ENCODE results near the gene COG6. TPM values are rescaled to one million over a fixed set of nuclear protein-coding genes. Genes with fewer than 3 reads are reported as not detected.
A peak's percentile ranks its signal among the peaks of the same experiment; 100 is the strongest.

Gene COG6
- polyA plus RNA-seq, 3 donors from 2014 or later, result 13.2 to 15.4 (median 15.1) TPM

DNA sequence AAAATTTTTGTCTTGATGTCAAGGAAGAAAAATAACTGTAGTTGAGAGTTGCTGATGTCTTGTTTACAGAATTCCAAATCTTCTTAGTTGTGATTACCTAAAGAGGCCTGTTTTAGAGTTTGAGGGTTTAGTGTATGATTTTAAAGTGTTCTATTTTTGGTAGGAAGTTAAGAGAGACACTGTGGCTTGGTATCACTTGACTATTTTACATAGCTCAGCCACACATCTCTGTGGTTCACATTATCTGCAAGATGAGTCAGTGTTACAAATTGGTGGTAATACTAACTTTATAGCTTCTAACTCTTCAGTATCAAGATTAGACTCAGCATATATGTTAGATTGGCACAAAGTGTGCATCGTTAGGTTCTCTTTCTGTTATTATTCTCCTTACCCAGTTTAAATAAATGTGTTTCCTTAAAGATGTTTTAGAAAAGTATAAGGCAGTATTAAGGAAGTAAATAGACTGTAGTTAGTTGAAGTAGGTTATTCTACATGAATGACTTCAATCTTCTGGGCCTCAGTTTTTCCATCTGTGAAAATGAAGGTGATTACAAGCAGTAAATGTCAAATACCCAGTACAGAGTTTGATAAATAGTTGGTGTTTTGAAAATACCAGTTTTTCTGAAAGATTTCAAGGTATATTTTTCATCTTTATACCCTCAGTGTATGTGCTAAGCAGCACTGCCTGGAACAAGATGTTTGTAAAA lies 33.4 kb downstream of the COG6 start:
- peak overlapping the region; percentile 71 to 91 (median 85) for H3K27ac Mint-ChIP-seq
- DNase-seq, result peak in 1 of 3 donors; percentile 5
- peak overlapping the region in 2 of 5 donors; percentile 41 to 47 for H3K4me3 Mint-ChIP-seq
- no peaks in the 10 kb centered on the region for H3K27me3 Mint-ChIP-seq (ENCODE audit: low read depth in 3 of 3)
- H3K36me3 Mint-ChIP-seq, result peaks cover 7 to 14% (median 10%) of the 10 kb centered on the region in 3 donors
- H3K9me3 Mint-ChIP-seq, result no peaks in the 10 kb centered on the region
- H3K4me1 Mint-ChIP-seq, result peaks cover 12 to 15% of the 10 kb centered on the region in 2 donors

DNA sequence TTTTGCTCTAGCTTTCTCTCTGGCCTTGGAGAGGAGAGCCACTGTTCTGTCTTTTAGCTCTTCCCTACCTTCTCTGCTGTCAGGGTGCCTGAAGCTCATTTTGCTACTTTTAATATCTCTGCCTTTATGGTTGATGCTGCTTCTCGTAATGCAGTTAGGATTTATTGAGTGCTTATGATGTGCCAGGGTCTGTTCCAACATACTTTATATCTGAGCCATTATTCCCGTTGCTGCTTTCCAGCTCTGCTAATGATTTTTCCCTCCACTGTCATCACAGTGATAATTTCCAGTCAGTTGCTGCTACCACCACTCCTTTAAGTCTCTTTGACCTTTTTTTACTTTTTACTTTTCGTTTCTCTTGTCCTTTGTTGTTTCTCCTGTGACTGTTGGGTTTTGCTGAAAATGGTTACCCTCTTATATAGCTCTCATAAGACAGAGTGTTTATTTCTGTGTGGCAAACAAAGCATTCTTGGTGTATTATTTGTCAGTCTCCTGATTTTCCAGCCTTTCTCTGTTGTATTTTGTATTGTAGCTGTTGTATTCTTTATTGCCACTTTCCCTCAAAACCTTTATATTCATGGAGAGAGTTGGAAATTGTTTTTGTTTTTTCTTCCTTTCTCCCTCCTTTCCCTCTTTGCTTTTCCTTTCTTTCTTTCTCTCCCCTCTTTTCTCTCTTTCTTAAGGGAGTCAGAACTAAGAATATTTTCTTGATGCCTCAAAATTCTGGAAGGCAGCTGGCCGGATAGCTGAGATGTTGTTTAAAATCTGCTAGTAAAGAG lies 37.4 kb downstream of the COG6 start:
- H3K27ac Mint-ChIP-seq, result no peak overlapping the region
- DNase-seq, result no peak
- H3K4me1 Mint-ChIP-seq, result peaks cover 12 to 15% of the 10 kb centered on the region in 2 donors
- H3K27me3 Mint-ChIP-seq (ENCODE audit: low read depth in 3 of 3), result no peaks in the 10 kb centered on the region
- no peak overlapping the region for H3K4me3 Mint-ChIP-seq
- no peaks in the 10 kb centered on the region for H3K9me3 Mint-ChIP-seq
- H3K36me3 Mint-ChIP-seq, result peaks cover 9 to 14% (median 10%) of the 10 kb centered on the region in 3 donors

DNA sequence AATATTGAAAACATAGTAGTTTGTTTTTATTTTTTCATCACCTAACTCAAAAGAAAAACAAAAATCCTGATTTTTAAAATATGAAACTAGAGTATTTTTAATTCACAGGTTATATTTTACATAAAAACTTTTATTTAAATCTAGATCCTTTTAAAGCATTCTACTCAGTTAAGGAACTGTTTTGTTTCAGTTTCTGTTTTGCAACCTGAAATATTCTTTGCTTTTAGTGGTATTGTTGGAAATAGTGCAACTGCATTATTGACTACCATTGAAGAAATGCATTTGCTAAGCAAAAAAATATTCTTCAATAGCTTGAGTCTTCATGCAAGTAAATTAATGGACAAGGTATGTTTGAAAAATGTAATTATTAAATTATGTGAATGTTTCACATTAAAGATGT lies 43.8 kb downstream of the COG6 start:
- H3K4me3 Mint-ChIP-seq, result peak overlapping the region in 2 of 5 donors; percentile 14 to 40
- DNase-seq, result peak in 1 of 3 donors; percentile 2
- peak overlapping the region in 1 of 6 donors; percentile 17 for H3K27ac Mint-ChIP-seq
- no peaks in the 10 kb centered on the region for H3K9me3 Mint-ChIP-seq
- no peaks in the 10 kb centered on the region for H3K27me3 Mint-ChIP-seq (ENCODE audit: low read depth in 3 of 3)
- H3K4me1 Mint-ChIP-seq, result peaks cover 0 to 2% of the 10 kb centered on the region in 2 donors
- H3K36me3 Mint-ChIP-seq, result peaks cover 3 to 20% (median 15%) of the 10 kb centered on the region in 3 donors

DNA sequence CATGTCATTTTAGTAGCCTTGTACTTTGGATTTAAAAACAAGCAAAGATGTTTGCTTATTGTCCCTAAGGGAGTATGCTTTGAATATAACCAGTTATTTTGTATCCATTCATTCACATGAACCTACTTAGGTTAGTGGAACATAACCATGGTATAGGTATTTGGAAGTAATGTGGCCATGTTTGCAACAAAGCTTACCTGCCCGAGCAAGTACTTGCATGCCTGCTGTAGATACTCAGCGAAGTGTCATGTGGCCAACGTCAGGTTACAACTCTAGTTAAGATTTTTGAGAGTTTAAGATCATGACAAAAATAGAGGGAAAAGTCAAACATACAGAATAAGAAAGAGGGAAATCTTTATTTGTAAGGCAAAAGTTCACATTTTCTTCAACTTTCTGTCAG lies 57.2 kb downstream of the COG6 start:
- no peak for DNase-seq
- Mint-ChIP-seq H3K9me3 (peaks cover 0 to 16% (median 5%) of the 10 kb centered on the region in 6 donors), H3K36me3 (peaks cover 22 to 63% (median 54%) of the 10 kb centered on the region in 3 donors), H3K27ac (peak overlapping the region in 1 of 6 donors; percentile 17), H3K4me3 (no peak overlapping the region), H3K27me3 (ENCODE audit: low read depth in 3 of 3) (no peaks in the 10 kb centered on the region), H3K4me1 (no peaks in the 10 kb centered on the region)

DNA sequence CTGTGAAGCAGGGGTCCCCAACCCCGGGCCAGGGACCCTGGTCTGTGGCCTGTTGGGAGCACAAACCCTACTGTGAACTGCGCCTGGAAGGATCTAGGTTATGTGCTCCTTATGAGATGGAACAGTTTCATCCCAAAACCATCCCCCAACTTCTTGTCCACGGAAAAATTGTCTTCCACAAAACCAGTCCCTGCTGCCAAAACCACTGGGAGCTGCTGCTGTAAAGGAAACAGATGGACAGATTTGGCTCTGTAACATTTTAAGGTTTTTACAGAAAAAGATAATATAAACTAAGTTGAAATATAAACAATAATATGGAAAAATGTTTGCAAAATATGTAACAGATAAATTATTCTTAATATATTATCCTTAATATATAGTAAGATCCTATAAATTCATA lies 73.7 kb downstream of the COG6 start:
- no peak for DNase-seq
- Mint-ChIP-seq H3K4me1 (no peaks in the 10 kb centered on the region), H3K9me3 (no peaks in the 10 kb centered on the region), H3K36me3 (peaks cover 41 to 70% (median 45%) of the 10 kb centered on the region in 3 donors), H3K27ac (no peak overlapping the region), H3K4me3 (no peak overlapping the region), H3K27me3 (ENCODE audit: low read depth in 3 of 3) (no peaks in the 10 kb centered on the region)

DNA sequence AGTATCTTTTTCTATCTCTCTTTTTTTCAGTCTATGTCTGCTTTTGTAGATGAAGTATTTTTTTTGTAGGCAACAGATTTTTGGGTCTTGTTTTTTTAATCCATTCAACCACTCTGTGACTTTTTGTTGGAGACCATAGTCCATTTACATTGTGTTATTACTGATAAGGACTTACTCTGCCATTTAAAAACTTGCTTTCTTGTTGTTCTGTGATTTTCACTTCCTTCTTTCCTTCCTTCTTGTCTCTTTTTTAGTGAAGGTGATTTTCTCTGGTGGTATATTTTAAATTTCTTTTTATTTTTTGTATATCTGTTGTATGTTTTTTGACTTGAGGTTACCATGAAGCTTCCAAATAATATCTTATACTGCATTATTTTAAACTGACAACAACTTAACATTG lies 79.5 kb downstream of the COG6 start:
- Mint-ChIP-seq H3K27me3 (ENCODE audit: low read depth in 3 of 3) (peaks cover 0 to 1% (median 0%) of the 10 kb centered on the region in 3 donors), H3K4me1 (no peaks in the 10 kb centered on the region), H3K36me3 (peaks cover 58 to 73% (median 70%) of the 10 kb centered on the region in 3 donors), H3K4me3 (no peak overlapping the region), H3K27ac (no peak overlapping the region), H3K9me3 (no peaks in the 10 kb centered on the region)
- no peak for DNase-seq

DNA sequence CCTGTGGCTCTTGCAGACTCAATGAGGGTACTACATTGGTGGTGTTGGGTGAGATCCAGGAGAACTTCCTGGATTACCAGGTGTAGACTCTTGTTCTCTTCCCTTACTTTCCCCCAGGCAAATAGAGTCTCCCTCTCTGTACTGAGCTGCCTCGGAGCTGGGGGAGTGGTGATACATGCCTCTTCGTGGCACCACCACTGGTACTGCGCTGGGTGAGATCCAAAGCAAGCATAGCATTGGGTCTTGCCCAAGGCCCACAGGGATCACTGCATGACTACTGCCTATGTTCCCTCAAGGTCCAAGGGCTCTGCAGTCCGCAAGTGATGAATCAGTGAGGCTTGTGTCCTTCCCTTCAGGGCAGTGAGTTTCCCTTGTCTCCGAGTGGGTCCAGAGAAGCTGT lies 81.6 kb downstream of the COG6 start:
- Mint-ChIP-seq H3K4me3 (no peak overlapping the region), H3K4me1 (no peaks in the 10 kb centered on the region), H3K27ac (no peak overlapping the region), H3K36me3 (peaks cover 69 to 81% (median 79%) of the 10 kb centered on the region in 3 donors), H3K27me3 (ENCODE audit: low read depth in 3 of 3) (peaks cover 0 to 1% (median 0%) of the 10 kb centered on the region in 3 donors), H3K9me3 (peaks cover 0 to 11% (median 7%) of the 10 kb centered on the region in 6 donors)
- DNase-seq, result no peak

DNA sequence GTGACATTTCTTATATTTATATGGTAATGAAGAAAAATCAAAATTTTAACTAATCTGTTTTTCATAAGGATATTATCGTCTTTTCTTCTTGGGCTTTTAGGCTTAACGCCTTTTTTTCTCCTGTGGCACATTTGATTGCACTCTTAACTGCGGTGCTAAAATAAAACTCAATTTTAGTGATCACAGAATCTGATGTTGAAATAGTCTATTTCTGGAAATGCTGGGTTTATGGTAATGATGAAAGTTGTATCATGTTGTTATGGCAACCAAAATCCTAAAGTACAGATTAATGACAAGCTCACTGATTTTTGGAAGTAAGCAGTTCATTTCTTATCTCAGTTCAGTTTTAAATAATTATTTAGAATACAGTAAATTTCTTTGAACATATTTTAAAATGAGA lies 85.3 kb downstream of the COG6 start:
- Mint-ChIP-seq H3K4me3 (no peak overlapping the region), H3K27me3 (ENCODE audit: low read depth in 3 of 3) (peaks cover 0 to 1% (median 0%) of the 10 kb centered on the region in 3 donors), H3K4me1 (no peaks in the 10 kb centered on the region), H3K27ac (no peak overlapping the region), H3K36me3 (peaks cover 36 to 55% (median 50%) of the 10 kb centered on the region in 3 donors), H3K9me3 (peaks cover 5 to 21% (median 14%) of the 10 kb centered on the region in 6 donors)
- no peak for DNase-seq

DNA sequence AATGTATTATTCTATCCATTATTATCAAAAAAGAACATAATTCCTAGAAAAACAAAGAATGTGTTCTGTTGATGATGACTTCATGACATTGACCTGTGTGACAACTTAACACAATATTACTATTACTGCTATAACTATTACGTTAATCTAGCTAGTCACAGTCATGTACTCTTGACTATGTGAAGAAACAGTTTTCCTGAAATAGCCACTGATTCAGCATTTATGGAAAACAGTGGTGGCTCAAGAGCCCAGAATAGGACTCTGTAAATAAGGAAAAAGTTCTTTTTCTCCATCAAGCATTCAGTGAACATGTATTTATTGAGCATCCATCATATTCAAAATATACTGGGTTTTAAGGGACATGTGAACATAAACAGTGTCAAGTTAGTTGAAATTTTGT lies 93.5 kb downstream of the COG6 start:
- no peak overlapping the region for H3K27ac Mint-ChIP-seq

DNA sequence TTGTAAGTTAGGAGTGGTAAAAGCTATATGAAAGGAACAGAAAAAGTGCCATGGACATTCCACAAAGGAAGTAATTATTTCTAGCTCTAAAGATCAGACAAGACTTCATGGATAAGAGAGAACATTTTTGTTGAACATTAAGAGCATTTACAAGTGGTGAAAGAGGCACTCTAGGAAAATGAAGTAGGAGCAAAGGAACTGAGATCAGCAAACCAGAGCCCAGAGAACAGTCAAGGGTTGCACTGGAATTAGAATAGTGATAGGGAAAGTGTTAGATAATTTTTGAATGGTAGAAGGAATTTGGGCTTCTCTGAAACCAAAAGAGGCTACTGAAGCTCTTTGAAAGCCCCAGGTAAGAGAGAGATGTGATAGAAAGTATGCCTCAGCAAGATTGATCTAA lies 94.1 kb downstream of the COG6 start:
- Mint-ChIP-seq H3K9me3 (peaks cover 0 to 4% (median 0%) of the 10 kb centered on the region in 6 donors), H3K36me3 (peaks cover 17 to 31% (median 26%) of the 10 kb centered on the region in 3 donors), H3K27ac (no peak overlapping the region), H3K27me3 (ENCODE audit: low read depth in 3 of 3) (peaks cover 0 to 1% (median 0%) of the 10 kb centered on the region in 3 donors), H3K4me1 (no peaks in the 10 kb centered on the region), H3K4me3 (no peak overlapping the region)
- no peak for DNase-seq

More for the DNA sequence above, 93.5 kb downstream of the COG6 start:
- Mint-ChIP-seq H3K4me3 (no peak overlapping the region), H3K36me3 (peaks cover 15 to 29% (median 27%) of the 10 kb centered on the region in 3 donors), H3K9me3 (peaks cover 0 to 4% (median under 1%) of the 10 kb centered on the region in 6 donors), H3K27me3 (ENCODE audit: low read depth in 3 of 3) (peaks cover 0 to 1% (median 0%) of the 10 kb centered on the region in 3 donors), H3K4me1 (no peaks in the 10 kb centered on the region)
- DNase-seq, result no peak

DNA sequence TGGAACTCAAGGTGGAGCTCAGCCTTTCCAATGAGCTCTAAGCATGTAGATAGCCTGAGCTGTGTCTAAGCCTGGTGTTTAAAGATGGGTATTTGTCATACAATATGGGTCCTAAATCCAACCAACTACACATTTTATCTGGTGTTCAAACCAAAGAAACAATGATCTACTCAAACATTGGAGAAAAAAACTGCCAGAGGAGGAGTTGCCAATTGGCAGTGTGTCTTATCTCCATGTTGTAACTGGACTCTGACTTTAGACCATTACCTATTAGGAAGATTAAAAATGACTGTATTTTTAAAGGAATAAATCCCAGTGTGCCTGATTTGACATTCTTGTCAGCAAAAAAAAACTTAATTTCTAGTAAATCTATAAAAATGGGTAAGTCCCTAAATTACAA lies 96.3 kb downstream of the COG6 start:
- H3K4me1 Mint-ChIP-seq, result no peaks in the 10 kb centered on the region
- H3K4me3 Mint-ChIP-seq, result no peak overlapping the region
- peaks cover 39 to 54% (median 47%) of the 10 kb centered on the region in 3 donors for H3K36me3 Mint-ChIP-seq
- H3K27ac Mint-ChIP-seq, result no peak overlapping the region
- H3K27me3 Mint-ChIP-seq (ENCODE audit: low read depth in 3 of 3), result peaks cover 0 to 1% (median 0%) of the 10 kb centered on the region in 3 donors
- peaks cover 0 to 9% (median under 1%) of the 10 kb centered on the region in 6 donors for H3K9me3 Mint-ChIP-seq
- no peak for DNase-seq

DNA sequence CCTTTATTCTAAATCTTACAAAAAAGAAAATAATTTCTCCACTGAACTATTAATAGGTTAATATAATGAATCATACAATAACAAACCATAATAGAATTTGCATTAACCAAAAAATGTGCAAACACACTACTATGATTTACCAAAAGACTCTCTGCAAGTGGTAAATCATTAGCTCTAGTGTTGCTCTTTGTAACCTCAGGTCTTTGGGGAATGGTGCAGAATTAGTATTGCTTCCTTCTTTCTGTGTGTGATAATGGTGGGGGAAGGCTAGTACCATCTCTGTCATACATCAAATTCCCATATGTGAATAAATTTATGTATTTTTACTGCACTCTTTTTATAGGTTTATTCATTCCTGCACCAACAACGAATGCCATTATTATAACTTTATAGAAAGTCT lies 105.1 kb downstream of the COG6 start:
- Mint-ChIP-seq H3K27me3 (ENCODE audit: low read depth in 3 of 3) (no peaks in the 10 kb centered on the region), H3K27ac (peak overlapping the region in 1 of 6 donors; percentile 14), H3K4me3 (no peak overlapping the region), H3K9me3 (peaks cover 0 to 10% (median 1%) of the 10 kb centered on the region in 6 donors), H3K4me1 (no peaks in the 10 kb centered on the region), H3K36me3 (peaks cover 13 to 19% (median 13%) of the 10 kb centered on the region in 3 donors)
- no peak for DNase-seq

DNA sequence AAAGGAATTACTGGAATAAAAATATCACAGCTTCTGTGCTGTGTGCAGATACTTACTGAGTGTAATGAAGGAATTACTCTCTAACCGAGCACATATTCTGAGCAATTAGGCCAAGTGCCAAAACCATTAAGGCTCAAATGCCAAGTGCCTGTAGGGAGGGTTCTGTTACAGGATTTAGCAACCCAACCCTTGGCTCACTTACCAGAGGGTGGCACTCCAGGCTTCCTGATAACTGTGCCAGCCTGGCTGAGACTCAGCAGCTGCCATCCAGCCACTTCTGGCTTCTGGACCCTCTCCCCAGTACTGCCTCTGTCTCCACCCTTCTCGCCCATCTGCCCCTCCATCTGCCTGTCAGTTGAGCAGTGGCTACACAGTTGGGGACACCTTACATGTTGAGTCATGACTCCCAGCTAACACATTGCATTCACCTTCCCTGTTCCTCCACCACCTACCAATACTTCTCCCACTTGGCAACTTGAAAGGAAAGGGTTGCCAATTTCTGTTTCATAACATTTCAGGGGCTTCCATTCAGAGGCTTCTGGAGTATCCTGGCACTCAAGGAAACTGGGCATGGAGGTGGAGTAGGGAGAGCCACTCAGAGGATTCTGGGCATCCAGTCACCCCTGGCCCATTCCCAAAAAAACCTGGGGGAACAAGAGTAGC lies 110.5 kb downstream of the COG6 start:
- no peak overlapping the region for H3K4me3 Mint-ChIP-seq
- H3K27ac Mint-ChIP-seq, result no peak overlapping the region
- no peaks in the 10 kb centered on the region for H3K9me3 Mint-ChIP-seq
- peaks cover 0 to 1% (median 0%) of the 10 kb centered on the region in 3 donors for H3K27me3 Mint-ChIP-seq (ENCODE audit: low read depth in 3 of 3)
- H3K4me1 Mint-ChIP-seq, result peaks cover 21 to 28% of the 10 kb centered on the region in 2 donors
- peaks cover 0 to 7% (median 4%) of the 10 kb centered on the region in 3 donors for H3K36me3 Mint-ChIP-seq
- no peak for DNase-seq
